Neural cell (in vitro differentiated cells): ENCODE data around the gene VARS2. TPM values are rescaled to one million over a fixed set of nuclear protein-coding genes. Genes with fewer than 3 reads are reported as not detected.
A peak's percentile ranks its signal among the peaks of the same experiment; 100 is the strongest.

Experiments
- H2AFZ ChIP-seq: fragments of 200-600, 300-800 bp; sonication (generic), shearing (Covaris generic); 2 replicates; pipeline ENCODE4 v1.6.0; 2014; ENCODE audit warnings: low read depth, mild to moderate bottlenecking, antibody characterized with exemption, low read length, moderate library complexity
- H3F3A ChIP-seq: fragments of 200-600 bp; shearing (Covaris generic); 2 replicates; pipeline ENCODE4 v1.6.1; 2016; ENCODE audit warnings: mild to moderate bottlenecking, moderate library complexity, mixed read lengths, antibody characterized with exemption, low read length; ENCODE audit not compliant: insufficient read depth, poor library complexity, severe bottlenecking
- H3K27ac ChIP-seq: fragments of 200-600, 300-800 bp; sonication (generic), shearing (Covaris generic); 2 replicates; pipeline ENCODE4 v1.5.1; 2014; ENCODE audit warnings: mild to moderate bottlenecking, low read length, moderate library complexity
- H3K27me3 ChIP-seq: fragments of 300-800, 200-600 bp; sonication (generic), shearing (Covaris generic); 2 replicates; pipeline ENCODE4 v1.6.0; 2014; ENCODE audit warnings: mild to moderate bottlenecking, low read depth, low read length, moderate library complexity; ENCODE audit not compliant: insufficient read depth
- H3K36me3 ChIP-seq: fragments of 300-800, 200-600 bp; sonication (generic), shearing (Covaris generic); 2 replicates; pipeline ENCODE4 v1.5.1; 2014; ENCODE audit warnings: mild to moderate bottlenecking, antibody characterized with exemption, low read length, moderate library complexity; ENCODE audit not compliant: insufficient read depth
- H3K4me2 ChIP-seq: fragments of 300-800, 200-600 bp; sonication (generic), shearing (Covaris generic); 2 replicates; pipeline ENCODE4 v1.6.0; 2014; ENCODE audit warnings: mild to moderate bottlenecking, low read length
- H3K4me3 ChIP-seq: fragments of 300-800, 200-600 bp; sonication (generic), shearing (Covaris generic); 2 replicates; pipeline ENCODE4 v1.5.1; 2014; ENCODE audit warnings: mild to moderate bottlenecking, low read length, moderate library complexity
- H3K79me2 ChIP-seq: fragments of 200-600 bp; shearing (Covaris generic); replicated peaks from 2 replicates; pipeline ENCODE4 v1.6.0; 2014; ENCODE audit warnings: mild to moderate bottlenecking, low read length, moderate library complexity; ENCODE audit not compliant: insufficient read depth
- H3K9ac ChIP-seq: fragments of 300-800, 200-600 bp; sonication (generic), shearing (Covaris generic); 2 replicates; pipeline ENCODE4 v1.6.1; 2016; ENCODE audit warnings: mild to moderate bottlenecking, low read length, mixed read lengths
- H3K9me2 ChIP-seq: fragments of 200-600 bp; shearing (Covaris generic); 2 replicates; pipeline ENCODE4 v1.6.1; 2016; ENCODE audit warnings: mild to moderate bottlenecking, low read length, mixed read lengths; ENCODE audit not compliant: insufficient read depth
- H3K9me3 ChIP-seq: fragments of 200-600, 300-800 bp; sonication (generic), shearing (Covaris generic); 2 replicates; pipeline ENCODE4 v1.6.1; 2016; ENCODE audit warnings: mild to moderate bottlenecking, mixed run types, low read length, moderate library complexity, mixed read lengths
- H4K20me1 ChIP-seq: fragments of 200-600 bp; shearing (Covaris generic); 2 replicates; pipeline ENCODE4 v1.6.1; 2016; ENCODE audit warnings: mild to moderate bottlenecking, mixed run types; ENCODE audit not compliant: insufficient read depth
- CTCF ChIP-seq: fragments of 450-650 bp; IDR thresholded peaks from 2 replicates; pipeline ENCODE4 v1.5.1; 2014; ENCODE audit warnings: antibody characterized with exemption, mild to moderate bottlenecking, moderate library complexity; ENCODE audit not compliant: poor library complexity, severe bottlenecking
- EP300 ChIP-seq: fragments of 450-650 bp; conservative IDR thresholded peaks from 2 replicates; pipeline ENCODE4 v1.6.1; 2014; ENCODE audit warnings: antibody characterized with exemption, mild to moderate bottlenecking, moderate library complexity; ENCODE audit not compliant: poor library complexity, severe bottlenecking
- EZH2 ChIP-seq: fragments of 200-600, 300-800 bp; shearing (Covaris generic), sonication (generic); IDR thresholded peaks from 2 replicates; pipeline ENCODE4 v1.6.1; 2014; ENCODE audit warnings: antibody characterized with exemption, low read length, borderline replicate concordance, mild to moderate bottlenecking; ENCODE audit not compliant: insufficient read depth, poor library complexity, severe bottlenecking
- MXI1 ChIP-seq: fragments of 450-650 bp; conservative IDR thresholded peaks from 2 replicates; pipeline ENCODE4 v1.6.1; 2014; ENCODE audit warnings: antibody characterized with exemption, mild to moderate bottlenecking; ENCODE audit not compliant: poor library complexity, severe bottlenecking
- POLR2AphosphoS5 ChIP-seq: IDR thresholded peaks from 2 replicates; pipeline ENCODE4 v1.6.1; 2012
- RAD21 ChIP-seq: fragments of 450-650 bp; conservative IDR thresholded peaks from 2 replicates; pipeline ENCODE4 v1.6.1; 2014; ENCODE audit warnings: antibody characterized with exemption, mild to moderate bottlenecking, moderate library complexity
- REST ChIP-seq: IDR thresholded peaks from 2 replicates; pipeline ENCODE4 v1.6.1; 2012; ENCODE audit warnings: borderline replicate concordance
- TAF1 ChIP-seq: IDR thresholded peaks from 2 replicates; pipeline ENCODE4 v1.6.1; 2012; ENCODE audit warnings: low read depth
- polyA plus RNA-seq: library from polyadenylated mRNA; depleted of rRNA; stranded (reverse); fragments of >200 nt; gene quantifications from 2 replicates; pipeline ENCODE4 v1.2.3, GENCODE V29; 2014

Gene VARS2
- polyA plus RNA-seq, 1 donor from 2014 or later, result 93.4 TPM

GRCh38 chr6:30885481-30885998 is 28.5 kb upstream of the VARS2 start:
- no peak overlapping the region for H2AFZ ChIP-seq

More at GRCh38 chr6:30885481-30885998, 28.5 kb upstream of the VARS2 start:
- Histone ChIP-seq H3K4me2 (peak overlapping the region; percentile 89), H3K79me2 (peaks cover 95% of the 10 kb centered on the region), H3F3A (peaks cover 17% of the 10 kb centered on the region), H3K4me3 (peak overlapping the region; percentile 72), H3K9me2 (no peaks in the 10 kb centered on the region), H3K9ac (peak overlapping the region; percentile 99), H3K9me3 (no peaks in the 10 kb centered on the region), H3K36me3 (peaks cover 6% of the 10 kb centered on the region), H3K27ac (peak overlapping the region; percentile 100), H4K20me1 (peaks cover 5% of the 10 kb centered on the region), H3K27me3 (no peaks in the 10 kb centered on the region)
- no peak for TF ChIP-seq EP300
- no peak for TF ChIP-seq EZH2
- TF ChIP-seq CTCF, result no peak
- no peak for TF ChIP-seq RAD21
- no peak for TF ChIP-seq REST
- TF ChIP-seq MXI1, result no peak
- no peak for TF ChIP-seq POLR2AphosphoS5
- TF ChIP-seq TAF1, result no peak
